HG03103 (cell line): ENCODE measurements around the gene FAF1.
"Not testable (repeated sequence)": the region's sequence is repeated elsewhere in the genome, so short reads cannot be mapped to it uniquely, and the experiment has no call there.

ENCODE experiments used
- ATAC-seq: cut with Tn5 transposase; IDR thresholded peaks from one replicate; pipeline ENCODE4 v1.9.1; 2021; ENCODE audit warnings: low read depth; ENCODE audit not compliant: unreplicated experiment

Gene FAF1

DNA sequence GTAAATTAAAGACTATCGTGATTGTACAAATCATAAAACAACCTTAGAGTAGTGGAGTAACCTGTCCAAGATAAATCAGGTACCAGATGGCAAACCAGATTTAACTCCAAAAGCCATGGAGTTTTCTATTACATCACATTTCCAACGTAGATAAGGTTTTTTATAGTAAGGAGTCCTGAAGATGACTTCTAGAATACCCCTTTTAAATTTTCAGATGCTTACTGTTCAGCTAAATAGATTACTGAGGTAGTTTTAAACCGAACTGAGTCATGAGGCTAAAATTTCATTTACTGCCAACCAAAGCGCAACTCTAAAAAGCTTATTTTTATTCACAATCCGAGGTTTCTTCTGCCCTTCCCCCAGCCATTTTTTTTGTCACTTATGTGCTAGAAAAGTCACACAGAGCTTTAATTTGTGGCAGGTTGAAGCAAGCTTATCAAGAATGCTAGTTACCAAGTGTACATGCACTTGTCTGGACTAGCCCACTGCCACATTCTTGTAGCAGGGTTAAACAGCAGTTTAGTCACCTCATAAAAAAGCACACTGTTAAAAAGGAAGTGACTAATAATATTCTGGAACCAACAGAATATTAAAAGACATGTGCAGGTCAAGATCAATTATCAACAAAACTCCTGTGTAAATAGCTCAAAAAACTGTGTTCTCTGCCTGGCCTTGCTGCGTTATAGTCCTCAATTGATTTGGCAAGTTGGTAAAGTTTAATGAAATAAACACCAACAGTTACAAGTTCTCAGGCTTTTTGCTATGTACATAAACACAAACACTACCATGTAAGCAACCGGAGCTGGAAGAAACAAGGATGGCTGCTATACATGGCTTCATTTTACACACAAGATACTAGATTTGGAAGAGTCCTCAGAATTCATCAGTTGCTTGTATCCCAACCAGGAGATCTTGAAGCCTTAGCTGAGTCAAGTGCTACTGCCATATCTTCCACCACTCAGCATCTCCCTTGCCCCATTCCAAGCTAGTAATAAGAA, 356.5 kb downstream of the FAF1 start:
- ATAC-seq, result no peak

DNA sequence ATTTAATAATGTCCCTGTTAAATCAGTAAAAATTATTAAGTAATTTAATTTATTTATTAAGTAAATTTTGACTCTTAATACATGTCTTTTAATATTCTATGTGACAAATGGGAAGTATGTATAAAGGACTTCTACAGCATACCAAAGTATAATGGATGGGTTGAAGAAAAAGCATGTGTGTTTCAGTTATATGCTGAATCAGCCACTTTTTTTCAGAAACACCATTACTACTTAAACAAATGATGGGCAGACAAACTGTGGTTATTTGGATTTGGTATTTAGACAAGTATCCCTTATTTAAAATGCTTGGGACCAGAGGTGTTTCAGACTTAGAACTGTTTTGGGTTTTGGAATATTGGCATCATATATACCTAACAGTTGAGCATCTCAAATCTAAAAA, 360.5 kb downstream of the FAF1 start:
- no peak for ATAC-seq

DNA sequence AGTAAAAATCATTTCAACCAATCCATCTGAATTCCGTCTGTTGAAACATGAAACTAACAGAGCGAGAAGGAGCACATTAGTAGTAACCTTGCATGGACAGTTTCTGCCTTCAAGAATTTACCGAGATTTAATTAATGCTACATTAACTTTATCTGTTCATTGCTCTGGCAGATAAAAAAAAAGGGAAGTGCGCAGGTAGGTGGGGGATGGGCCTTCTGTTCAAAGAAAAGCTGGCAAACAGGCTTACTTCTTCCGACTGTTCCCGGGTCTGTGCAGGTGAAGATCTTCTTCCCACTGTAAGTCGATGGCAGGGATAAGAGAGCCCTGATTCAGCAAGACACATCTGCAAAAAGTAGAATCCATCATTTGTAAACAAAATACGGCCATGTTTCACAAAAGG, 364.2 kb downstream of the FAF1 start:
- ATAC-seq, result no peak

DNA sequence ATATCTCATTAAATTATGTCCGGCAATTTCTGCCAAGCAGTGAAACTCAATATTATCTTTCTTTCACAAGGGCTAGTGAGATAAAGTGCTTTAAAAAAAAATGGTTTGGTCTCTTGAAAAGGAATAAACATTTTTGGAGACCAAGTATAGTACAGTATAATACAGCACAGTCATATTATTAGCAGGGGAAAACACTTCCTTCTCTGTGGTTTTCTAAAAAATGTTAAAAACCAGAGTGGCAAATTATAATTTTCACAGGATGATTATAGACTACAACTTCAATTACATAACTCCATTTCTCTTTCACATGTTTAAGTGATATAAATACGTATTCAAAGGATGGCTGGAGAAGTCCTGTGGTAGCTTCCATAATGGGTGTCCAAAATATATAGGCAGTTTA, 366.6 kb downstream of the FAF1 start:
- ATAC-seq, result no peak

DNA sequence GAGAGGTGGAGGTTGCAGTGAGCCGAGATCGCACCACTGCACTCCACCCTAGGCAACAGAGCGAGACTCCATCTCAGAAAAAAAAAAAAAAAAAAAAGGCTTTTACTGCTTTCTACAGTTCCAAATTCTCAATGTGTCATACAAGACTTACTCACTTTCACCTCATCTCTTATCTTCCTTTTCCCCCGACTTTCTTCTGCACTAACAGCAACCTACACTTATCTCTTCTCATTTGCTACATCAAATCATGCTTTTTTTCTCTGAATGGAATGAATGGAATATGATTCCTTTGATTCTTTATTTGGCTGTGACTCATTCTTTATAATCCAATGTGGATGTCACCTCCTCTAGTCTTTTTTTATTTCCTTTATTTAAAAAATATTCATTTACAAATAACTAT, 368.5 kb downstream of the FAF1 start:
- no peak for ATAC-seq

DNA sequence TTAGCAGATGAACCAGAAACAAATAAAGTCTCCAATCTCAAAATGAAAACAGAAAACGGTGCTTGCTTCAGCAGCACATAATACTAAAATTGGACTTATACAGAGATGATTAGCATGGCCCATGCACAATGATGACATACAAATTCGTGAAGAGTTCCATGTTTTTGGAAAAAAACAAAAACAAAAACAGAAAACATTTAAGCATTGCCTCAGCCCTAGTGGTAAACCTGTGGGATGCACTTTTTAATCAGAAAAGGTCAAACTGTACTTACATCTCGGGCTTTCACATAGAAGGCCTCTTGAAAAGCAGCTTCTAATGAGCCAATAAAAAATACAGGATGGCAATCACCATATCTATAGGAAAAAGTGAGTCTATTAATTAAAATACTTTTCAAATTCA, 377.7 kb downstream of the FAF1 start:
- ATAC-seq, result no peak

DNA sequence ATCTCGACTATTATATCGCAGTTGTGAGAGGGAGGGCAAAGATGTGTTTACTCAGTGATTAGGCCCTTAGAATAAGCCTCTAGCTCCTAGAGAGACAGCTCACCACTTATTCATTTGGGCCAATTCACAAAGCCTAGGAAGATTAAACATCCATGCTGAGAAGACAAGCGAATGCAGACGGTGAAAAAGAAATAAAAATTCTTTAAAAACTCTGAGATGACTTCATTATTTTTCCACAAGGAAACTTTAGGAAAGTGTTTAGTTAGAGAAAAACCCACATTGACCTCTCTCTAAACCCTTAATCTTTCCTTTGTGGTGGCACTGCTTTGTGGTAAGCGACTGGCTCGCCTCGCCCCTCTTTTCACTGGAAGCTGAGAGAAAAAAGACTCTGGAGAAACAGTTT, 390.0 kb downstream of the FAF1 start:
- ATAC-seq, result no peak

DNA sequence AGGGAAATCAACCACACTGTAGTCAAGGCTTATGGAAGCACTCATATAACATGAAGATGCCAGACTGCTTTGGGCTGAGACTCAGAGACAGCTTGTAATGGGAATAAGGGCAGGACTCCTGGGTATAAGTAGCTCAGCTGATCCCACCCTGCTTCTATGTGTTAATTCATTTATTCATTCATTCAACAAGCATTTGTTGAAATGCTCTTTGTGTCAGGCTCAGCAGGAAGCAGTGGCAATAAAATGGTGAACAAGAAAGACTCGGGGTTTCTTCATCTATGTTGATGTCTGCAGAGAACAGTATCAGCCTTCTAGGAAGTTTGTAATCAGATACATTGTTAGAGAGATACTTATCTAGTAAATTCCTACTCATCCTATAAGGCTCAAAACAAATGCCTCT, 391.3 kb downstream of the FAF1 start:
- no peak for ATAC-seq

DNA sequence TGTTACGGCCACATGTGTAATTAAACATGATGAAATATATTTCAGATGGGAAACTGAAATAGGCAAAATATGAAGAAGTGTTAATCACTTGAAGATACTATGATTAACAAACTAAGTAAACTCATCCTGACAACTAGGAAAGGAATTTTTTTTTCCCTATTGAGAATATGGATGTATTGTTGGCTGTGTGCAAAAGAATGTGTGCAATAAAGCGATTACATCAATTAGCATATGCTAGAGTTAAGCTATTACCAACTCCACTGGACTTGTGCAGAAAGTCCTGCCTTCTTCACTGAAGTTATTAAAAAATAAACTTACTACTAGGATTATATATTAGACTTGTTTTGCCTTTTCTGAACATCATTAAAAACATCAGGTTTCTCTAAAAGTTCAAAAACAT, 393.7 kb downstream of the FAF1 start:
- ATAC-seq, result no peak

DNA sequence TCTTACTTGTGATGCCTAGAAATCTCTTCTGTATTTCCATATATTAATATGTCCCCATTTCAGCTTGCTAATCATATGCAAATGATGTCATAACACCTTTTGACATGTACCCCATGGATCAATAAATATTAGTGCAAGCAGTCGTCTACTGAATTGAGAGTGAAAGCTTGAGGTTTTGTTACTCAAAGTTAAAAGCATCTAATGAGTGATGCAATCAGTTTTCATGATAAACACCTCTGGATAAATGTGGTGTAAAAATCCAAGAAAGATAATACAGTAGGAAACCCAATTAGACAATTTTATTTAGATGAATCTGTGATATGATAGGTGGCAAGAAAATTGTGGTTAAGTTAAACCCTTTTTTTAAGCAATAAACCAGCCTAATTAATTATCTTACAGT, 395.6 kb downstream of the FAF1 start:
- ATAC-seq, result no peak

DNA sequence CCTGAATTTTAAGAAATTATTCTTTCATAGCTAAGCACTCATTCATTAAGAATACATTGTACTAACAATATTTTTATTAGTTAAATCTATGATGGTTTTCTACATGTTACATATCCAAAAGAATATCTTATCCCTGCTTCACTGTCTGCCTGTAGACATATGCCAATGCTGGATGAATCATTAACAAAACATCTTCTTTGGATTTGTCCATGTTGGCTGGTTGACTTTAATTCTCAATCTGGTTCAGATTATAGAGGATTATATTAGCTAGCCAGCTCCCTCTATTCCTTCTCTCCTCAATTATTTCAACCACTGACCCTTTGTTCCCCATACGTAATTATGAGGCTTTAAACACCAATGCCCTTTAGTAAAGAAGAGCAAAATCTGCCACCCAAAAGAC, 398.0 kb downstream of the FAF1 start:
- no peak for ATAC-seq

DNA sequence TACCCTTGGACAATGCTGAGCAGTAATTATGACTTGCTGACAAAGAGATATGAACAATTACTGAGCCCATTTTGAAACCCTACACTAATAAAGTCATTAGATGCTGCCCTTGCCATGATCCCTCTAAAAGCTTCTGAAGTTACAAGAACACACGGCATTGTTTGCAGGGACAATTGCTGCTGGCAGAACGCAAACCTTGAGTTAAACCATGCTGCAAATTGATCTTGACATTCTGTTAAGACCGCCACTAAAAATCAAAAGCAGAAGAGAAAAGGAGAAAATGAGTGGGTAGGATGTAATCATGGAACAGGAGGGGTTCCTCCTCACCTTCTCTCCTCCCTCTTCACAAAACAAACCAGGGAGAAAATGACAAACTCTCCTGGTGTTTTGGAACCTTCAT, 400.6 kb downstream of the FAF1 start:
- ATAC-seq, result no peak

DNA sequence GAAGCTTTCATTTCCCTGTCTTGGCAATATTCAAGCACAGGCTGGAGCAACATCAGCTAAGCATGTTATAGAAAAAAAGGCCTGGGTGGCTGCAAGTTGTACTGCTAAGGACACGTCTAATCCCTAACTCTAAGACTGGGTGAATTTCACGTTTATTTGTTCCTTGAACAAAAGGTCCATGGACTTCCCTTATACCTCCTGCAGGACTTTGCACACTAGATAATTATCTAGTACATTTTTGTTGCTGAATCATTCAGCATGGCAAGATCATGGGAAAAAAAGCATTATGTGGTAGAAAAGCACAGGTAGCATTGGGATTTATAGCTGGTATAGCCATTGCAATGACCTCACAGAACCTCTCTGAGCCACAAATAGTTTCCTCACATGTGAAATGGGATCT, 406.1 kb downstream of the FAF1 start:
- no peak for ATAC-seq

DNA sequence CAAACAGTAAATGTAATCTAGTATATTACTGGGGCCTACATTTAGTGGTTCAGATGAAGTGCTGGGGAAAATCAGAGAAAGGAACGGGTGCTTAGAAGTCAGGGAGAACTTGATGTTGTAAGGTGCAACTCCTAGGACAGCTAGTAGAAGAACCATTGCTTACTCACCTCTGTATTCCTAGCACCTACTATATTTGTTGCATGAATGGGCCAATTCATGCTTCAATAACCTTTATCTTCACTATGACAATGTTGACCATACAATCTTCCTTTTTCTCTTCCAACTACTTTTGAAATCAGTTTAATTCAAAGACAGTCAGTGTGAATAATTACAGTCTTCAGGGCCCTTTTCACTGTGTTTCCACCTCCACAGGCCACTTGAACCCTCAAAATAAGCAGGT, 411.8 kb downstream of the FAF1 start:
- ATAC-seq, result no peak

DNA sequence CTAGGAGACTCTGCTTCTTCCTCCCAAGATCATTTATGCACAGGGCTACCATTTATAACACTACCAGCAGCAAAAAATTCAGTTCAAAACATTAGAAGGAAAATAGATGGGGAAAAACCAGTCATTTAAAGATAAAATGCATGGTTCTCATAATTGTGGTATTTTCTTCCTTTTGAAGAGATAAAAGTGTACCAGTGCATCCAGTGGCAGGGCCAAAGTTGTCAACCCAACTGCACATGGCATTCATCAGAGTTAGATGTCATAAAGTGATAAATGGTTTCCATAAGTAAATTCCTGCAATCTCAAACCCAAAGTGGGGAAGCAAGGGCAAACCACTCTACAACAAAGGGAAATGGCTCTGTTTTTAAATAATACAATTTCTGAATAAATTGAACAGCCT, 417.7 kb downstream of the FAF1 start:
- ATAC-seq, result no peak

DNA sequence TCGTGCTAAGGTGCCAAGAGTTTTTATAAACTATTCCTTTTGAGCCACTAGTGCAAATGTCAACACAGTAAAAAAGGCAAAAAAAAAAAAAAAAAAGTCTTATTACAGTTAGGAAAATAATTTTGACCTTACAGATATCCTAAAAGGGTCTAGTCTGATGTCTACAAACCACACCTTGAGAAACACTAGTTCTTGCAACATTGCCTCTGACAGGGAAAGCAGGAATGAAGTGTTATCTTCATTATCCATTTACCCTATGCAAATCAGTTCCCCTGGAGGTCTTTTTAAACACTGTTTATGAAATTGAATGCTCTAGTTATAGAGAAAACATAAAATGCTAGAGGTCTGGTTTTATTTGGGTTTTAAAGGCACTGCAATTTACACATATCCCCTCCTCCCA, 421.6 kb downstream of the FAF1 start:
- no peak for ATAC-seq

DNA sequence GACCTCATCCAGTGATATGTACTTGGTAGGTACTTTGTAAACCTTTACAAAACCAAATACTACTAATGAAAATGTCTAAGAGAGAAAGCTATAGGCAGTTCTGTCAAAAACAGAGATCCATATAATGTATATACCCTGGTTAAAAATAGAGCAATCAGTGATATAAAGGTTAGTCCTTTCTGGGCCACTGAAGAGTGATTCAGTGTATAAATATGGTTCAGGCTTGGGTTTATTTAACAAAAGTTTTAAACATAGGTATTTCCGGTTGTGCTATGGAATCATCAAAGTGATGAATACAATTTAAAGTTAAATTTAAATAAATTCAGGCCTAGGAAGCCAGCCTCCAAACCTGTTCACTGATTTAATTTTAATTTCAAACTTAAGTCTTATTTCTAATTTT, 428.5 kb downstream of the FAF1 start:
- no peak for ATAC-seq

DNA sequence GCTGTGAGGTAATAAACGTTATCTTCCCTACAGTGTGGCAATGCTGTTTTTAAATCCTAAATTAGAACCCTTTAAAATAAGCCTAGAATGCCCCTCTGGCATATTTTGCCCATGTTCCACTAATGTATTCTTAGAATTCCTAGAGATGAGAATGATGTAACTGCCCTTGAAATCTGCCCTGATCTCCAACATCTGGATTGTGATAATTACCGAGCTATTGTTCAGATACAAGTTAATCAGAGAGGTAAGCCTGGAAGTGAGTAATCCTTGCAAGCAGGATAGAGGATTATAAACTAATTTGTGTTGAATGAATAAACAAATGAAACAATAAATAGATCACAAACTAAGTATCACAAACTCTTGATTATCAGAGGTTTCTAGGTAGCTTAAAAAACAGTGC, 429.0 kb downstream of the FAF1 start:
- no peak for ATAC-seq

DNA sequence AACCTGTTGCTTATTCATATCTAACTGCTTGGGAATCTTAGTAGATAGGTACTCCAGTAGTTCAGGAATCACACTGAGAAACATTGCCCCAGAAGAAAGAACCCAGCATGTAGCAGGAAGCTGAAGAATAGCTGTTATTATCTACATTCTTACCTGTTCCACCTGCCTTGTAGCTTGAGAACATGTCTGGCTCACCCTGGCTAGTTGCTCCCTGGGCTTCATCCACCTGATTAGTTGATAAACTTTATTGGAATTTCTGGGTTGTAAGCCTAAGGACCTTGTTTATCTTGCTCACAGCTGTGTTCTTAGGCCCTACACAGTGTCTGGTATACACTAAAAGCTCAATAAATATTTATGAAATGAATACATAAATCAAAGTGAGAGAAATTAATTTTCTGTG, 430.6 kb downstream of the FAF1 start:
- ATAC-seq, result no peak

DNA sequence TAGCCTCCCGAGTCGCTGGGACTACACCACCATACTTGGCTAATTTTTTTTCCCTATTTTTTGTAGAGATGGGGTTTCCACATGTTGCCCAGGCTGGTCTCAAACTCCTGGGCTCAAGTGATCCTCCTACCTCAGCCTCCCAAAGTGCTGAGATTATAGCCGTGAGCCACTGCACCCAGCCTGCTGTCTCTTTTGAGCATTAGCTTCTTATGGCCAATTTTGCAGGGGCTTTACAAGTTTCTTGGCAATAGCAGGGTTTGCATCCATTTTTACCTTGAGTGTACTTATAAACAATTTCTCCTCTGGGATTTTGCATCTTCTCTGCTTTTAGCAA, 432.1 kb downstream of the FAF1 start:
- ATAC-seq, result not testable (repeated sequence)

DNA sequence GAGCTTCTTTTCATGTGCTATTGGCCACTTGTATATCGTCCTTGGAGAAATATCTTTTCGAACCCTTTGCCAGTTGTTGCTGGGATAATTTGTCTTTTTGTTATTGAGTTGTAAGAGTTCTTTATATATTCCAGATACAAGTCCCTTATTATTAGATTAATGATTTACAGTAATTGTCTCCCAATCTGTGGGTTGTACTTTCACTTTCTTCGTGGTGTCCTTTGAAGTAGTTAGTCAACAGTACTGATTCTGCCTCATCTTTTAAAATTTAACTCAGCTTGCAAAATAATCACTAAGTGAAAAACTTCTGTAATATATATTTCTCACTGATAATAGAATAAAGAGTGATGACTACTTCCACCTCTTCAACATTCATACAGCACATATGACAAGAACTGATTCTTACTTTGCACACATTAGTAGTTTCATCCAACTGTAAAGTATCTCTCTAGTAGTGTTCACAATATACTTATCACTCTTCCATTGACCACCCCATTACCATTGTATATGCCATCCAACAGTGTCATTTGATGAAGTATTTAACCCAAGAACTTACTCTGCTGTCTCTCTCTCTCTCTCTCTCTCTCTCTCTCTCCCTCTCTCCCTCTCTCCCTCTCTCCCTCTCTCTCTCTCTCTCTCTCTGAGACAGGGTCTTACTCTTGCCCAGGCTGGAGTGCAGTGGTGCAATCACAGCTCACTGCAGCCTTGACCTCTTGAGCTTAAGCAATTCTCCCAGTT, 432.6 kb downstream of the FAF1 start:
- no peak for ATAC-seq

DNA sequence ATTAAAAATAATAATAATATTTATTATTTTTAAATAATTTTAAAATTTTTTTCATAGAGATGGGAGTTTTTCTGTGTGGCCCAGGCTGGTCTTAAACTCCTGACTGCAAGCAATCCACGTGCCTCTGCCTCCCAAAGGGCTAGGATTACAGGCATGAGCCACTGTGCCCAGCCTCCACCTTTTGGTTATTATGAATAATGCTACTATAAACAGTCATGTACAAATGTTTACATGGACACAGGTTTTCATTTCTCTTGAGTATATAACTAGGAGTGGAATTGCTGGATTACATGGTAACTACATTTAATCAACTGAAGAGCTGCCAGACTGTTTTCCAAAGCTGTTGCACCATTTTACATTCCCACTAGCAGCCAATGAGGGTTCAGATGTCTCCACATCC, 433.6 kb downstream of the FAF1 start:
- ATAC-seq, result no peak
